Left kidney (tissue), 2 donors: ENCODE measurements around the gene CNOT1. TPM values are rescaled to one million over a fixed set of nuclear protein-coding genes. Genes with fewer than 3 reads are reported as not detected.
"Not testable (repeated sequence)": the region's sequence is repeated elsewhere in the genome, so short reads cannot be mapped to it uniquely, and the experiment has no call there.

ENCODE experiments used
- DNase-seq: peaks from one replicate; pipeline ENCODE4 v3.0.0-alpha.2; 2013
- polyA plus RNA-seq: library from polyadenylated mRNA; unstranded; fragments of 120-200 nt; gene quantifications from one replicate; pipeline ENCODE4 v1.2.1, GENCODE V29; 2013; ENCODE audit not compliant: insufficient read length

The CNOT1 gene
- polyA plus RNA-seq, 1 donor, result 221 TPM

- no peak for DNase-seq
Observed at GRCh38 chr16:58639230-58639629, 9.6 kb upstream of the CNOT1 start.

DNA sequence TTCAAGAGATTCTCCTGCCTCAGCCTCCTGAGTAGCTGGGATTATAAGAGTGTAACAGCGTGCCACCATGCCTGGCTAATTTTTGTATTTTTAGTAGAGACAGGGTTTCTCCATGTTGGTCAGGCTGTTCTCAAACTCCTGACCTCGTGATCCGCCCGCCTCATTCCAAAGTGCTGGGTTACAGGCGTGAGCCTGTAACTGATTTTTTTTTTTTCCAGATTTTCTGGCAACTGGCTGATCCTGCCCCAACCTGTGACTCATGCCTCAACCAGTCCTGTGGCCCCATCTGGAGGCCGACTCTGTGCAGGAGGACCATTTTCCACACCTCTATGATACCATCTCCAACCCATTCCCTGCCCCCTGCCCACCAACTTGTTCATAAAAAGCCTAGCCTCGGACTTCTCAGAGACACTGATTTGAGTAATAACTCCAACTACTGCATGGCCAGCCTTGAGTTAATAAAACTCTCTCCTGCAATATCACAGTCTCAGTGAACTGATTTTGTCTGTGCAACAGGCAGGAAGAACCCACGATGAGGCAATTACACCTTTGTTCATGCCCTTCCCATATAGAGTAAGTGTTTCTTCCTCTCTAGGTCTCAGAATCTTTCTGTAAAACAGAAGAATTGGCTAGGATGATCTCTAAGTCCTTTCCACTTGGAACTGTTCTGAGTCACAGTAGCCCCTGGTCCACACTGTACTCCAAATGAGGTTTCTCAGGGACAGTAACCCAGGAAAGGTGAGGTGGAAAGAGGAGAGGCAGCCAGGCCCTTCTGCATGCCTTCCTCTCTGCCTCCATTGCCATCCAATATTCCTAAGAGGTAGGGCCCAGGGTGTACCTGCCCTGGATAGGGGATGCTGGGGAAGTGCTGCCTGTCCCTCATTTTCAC lies 8.8 kb upstream of the CNOT1 start:
- DNase-seq, result no peak

- DNase-seq, result not testable (repeated sequence)
Observed at GRCh38 chr16:58637021-58637420, 7.4 kb upstream of the CNOT1 start.

DNA sequence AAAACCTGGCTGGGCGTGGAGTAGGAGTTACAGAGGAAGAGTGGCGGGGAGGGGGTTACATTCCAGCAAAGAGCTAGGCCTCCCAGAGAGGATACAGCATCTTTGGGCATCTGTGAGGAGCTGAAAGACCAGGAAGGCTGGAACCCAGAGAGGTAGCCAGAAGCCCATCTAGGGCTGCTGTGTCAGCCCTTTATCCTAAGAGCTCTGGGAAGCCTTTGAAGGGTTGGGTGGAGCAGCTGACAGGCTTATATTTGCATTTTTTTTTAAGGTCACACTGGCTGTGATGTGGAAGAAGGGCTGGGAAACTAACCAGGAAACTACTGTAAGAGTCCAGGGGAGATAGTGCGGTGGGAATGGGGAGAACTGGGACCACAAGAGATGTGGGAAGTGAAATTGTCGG lies 6.8 kb upstream of the CNOT1 start:
- no peak for DNase-seq

- no peak for DNase-seq
Observed at GRCh38 chr16:58635502-58635901, 5.9 kb upstream of the CNOT1 start.

DNA sequence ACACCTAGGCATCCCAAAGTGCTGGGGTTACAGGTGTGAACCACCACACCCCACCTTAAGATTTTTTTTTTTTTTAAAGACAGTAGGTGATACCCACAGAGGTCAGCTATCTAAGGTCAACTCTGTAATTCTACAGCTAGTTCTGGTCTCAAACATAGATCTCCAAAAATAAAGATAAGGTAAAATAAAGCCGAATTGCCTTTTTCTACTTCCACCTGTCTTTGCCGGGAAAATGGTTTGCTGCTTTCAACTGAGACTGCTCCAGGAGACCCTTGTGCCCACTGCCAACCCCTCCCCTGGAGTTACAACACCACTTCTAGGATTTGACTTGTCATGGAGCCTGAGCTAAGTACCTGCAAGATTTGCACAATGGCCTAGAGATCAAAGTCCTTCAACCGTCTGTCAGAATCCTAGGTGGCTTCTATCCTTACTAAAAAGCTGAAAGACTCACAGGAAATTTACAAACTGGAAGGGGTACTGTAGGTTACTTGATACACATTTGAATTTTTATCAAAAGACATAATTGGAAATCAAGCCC lies 4.7 kb upstream of the CNOT1 start:
- DNase-seq, result no peak

DNA sequence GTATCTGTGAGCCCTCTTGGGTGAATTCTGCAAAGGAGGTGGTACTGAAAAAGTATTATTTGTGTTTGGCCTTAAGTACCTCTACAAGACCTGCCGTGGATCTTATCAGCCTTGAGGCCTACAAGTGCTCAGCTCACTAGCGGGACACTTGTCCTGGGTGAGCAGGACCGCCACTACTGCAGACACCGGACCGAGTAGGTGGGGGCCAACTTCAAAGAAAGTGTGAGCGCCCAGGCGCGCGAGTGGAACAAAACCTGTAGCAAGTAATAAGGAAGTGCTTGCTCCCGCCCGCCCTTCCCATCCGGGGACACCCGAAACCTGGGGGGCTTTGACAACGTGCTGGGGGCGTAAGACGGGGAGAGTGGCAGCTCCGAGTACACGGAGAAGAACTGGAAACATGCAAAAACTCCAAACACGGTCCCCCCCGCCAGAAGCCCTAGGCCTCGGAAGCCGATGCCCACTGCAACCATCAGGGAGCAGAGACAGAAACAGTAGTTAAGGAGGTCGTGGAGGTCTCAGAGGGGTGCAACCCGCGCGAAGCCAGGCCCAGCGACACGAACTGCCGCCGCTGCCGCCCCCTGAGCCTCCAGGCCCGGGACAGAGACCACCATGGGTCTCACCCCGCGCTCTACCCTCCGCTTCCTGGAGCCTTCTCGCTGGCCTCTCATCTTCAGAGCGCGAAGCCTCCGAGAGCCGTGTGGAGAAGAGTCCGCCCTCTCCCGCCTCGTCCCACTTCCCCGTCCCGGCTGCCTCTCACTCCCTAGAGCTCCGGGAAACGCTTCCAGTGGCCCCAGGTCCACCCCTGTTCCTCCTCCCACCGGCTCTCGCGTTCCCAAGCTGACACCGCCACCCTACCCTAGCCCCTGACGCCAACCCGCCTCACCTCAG lies 537 bp downstream of the CNOT1 start:
- DNase-seq, result peak; percentile 29

GRCh38 chr16:58624209-58624608 lies 5.4 kb downstream of the CNOT1 start:
- DNase-seq, result no peak

DNA sequence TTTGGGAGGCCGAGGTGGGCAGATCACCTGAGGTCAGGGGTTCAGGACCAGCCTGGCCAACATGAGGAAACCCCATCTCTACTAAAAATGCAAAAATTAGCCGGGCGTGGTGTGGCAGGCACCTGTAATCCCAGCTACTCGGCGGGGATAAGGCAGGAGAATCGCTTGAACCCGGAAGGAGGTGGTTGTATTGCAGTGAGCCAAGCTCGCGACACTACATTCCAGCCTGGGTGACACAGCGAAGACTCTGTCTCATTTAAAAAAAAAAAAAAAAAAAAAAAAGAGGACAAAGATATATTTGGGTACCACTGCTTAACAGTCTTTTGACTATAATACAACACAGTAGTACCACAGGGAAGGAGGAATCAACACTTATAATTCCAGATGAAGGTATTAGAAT lies 9.2 kb downstream of the CNOT1 start:
- no peak for DNase-seq

DNA sequence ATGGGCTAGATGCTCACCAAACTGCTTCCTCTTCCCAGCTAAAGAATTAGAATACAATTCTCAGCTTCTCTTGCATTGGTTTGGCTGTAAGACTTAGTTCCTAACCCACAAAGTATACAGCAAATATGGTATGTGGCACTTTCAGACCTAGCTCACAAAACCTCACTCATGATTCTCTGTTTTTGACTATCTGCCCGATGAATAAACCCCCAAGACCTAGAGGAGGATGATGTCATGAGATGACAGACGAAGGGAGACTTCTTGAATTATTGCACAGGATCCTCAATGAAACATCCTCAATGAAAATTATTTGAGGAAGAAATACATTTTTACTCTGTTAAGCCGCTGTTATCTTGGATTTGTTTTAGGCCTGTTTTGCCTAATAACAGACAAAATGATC lies 14.3 kb downstream of the CNOT1 start:
- no peak for DNase-seq

DNA sequence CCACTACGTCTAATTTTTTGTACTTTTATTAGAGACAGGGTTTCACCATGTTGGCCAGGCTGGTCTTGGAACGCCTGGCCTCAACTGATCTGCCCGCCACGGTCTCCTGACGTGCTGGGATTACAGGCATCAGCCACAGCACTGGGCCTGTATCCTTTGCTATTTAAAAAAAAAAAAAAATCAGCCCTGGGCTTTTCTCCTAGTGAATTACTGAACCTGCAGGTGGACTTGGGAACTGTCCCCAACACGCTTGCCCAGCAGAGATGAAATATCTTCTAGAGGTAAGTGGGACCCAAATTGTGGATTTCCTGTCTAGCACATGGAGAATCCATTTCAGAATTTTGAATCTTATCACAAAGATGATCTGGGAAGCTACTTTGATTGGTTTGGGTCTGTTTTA lies 14.8 kb downstream of the CNOT1 start:
- no peak for DNase-seq

GRCh38 chr16:58614212-58614611 lies 15.4 kb downstream of the CNOT1 start:
- no peak for DNase-seq

- not testable (repeated sequence) for DNase-seq
Observed at GRCh38 chr16:58612965-58613364, 16.7 kb downstream of the CNOT1 start.

- no peak for DNase-seq
Observed at GRCh38 chr16:58608601-58609136, 21.0 kb downstream of the CNOT1 start.

DNA sequence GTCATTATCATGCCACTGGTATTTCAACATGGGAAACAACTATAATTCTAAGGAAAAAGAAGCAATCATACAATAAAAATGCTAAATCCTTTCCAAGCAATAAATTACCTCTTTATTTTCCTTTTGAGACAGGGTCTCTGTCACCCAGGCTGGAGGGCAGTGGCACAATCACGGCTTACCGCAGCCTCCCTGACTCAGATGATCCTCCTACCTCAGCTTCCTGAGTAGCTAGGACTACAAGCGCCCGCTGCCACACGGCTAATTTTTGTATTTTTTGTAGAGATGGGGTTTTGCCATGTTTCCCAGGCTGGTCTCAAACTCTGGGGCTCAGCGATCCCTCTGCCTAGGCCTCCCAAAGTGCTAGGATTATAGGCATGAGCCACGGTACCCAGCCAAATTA lies 24.1 kb downstream of the CNOT1 start:
- DNase-seq, result no peak

- no peak for DNase-seq
Observed at GRCh38 chr16:58591083-58591482, 38.5 kb downstream of the CNOT1 start.

GRCh38 chr16:58589326-58589905 lies 40.2 kb downstream of the CNOT1 start:
- DNase-seq, result peak; percentile 21

DNA sequence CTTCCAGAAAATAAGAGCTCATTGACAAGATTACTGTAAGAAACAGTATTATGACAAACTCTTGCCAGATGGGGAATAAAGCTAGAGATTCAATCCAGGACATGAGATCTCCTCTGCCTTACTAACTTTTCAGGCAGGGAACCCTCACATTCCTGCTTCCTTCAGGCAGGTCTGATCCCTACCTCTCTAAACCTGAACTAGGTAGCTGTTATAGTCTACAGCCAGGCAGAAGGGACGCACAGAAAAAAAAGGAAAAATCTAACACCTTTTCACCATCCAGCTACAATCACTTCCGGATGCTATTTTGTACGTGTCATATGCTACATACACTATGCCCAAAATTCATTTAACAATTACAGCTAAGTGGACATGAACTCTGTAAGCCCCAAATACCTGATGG lies 41.2 kb downstream of the CNOT1 start:
- no peak for DNase-seq

- no peak for DNase-seq
Observed at GRCh38 chr16:58586340-58587030, 43.1 kb downstream of the CNOT1 start.

GRCh38 chr16:58584831-58585505 lies 44.7 kb downstream of the CNOT1 start:
- no peak for DNase-seq
